HG03060 (cell line): ENCODE data around the gene BBOX1.

Experiments
- ATAC-seq: cut with Tn5 transposase; IDR thresholded peaks from one replicate; pipeline ENCODE4 v1.9.1; 2021; ENCODE audit warnings: low read depth, moderate number of reproducible peaks; ENCODE audit not compliant: unreplicated experiment

Gene BBOX1

DNA sequence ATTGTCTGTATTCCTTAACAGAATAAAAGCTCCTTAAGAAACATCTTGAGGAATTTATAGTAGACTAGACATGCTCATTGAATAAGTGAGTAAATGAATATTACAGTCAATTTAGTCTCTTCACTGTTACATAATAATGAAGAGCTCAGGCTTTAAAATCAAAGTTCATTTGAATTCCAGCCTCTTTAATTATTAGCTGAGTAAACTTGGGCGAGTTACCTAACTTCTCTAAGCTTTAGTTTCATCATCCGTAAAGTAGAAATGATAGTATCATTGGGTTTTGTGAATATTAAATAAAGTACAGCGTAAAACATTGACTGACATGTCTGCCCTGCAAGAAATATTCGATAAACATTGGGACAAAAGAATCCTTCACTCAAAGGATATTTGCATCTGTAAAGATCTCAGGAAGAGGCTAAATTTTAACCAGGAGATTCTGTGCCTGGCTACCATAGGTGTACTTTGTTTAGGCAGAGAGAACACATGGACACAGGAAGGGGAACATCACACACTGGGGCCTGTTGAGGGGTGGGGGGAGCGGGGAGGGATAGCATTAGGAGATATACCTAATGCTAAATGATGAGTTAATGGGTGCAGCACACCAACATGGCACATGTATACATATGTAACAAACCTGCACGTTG is 15.2 kb upstream of the BBOX1 start:
- ATAC-seq, result no peak

DNA sequence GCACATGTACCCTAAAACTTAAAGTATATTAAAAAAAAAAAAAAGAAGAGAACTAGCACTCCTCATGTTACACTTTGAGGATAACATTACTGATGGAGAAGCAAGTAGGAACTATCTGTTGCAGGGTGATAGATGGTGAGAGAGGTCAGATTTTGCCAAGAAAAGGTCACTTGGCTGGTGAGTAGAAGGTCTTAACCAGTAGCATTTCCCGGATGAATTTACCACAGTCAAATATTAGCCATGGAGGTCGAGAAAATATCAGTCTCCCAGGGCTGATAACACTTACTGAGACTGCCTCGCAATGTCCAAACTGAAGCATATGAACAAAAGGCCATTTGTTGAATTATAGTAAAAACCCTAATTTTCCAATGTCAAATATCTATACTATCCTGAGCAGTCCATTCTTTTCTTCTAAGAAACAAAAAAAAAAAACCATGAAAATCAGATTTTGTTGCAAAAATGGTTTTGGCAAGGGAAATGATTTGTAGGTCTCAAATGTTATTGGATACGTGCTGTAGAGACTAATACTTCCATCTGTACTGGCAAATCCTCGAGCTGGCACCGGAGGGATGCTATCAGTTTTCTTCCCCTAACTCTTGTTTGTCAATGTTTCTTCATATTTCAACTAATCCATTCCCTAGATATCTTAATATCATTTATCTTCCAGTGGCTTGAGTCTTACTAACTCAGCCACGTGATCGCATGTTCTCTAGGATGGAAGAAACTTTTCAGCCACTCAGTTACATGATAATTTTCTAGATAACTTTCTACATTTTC is 14.5 kb upstream of the BBOX1 start:
- ATAC-seq, result no peak

DNA sequence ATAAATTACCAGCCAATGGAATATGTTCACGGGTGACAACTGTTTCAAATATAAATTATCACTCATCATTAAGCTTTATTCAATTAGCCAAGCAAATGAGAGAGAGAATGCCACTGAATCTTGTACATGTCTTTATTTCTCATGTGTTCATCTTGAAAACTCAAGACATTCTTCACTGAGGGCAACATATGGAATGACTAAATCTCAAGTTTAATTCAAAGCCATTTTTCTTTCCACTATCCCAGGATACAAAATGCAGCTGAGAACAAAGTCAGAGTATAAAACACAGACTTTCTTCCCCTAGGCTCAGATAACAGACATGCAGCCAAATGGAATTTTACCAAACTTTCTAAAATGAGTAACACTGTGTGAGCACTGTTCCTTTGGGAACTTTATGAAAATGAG is 12.1 kb upstream of the BBOX1 start:
- no peak for ATAC-seq

DNA sequence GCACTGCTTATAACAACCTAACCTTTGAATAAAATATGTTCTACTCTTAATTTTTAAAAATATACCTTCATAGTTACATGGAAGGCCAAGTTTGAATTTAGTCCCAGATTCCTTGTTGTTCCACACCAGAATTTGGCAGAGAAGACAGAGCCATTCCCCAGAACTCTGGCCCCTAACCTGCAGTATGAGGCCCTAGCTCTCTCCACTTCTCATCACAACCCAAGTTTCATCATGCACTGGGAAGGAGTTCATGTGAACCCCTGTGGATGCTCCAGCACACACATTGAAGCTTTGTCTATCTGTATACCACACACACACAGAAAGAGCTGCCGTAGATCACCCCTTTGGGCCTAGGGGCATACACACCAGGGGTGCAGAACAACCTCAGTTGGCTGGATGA is 10.6 kb upstream of the BBOX1 start:
- no peak for ATAC-seq

DNA sequence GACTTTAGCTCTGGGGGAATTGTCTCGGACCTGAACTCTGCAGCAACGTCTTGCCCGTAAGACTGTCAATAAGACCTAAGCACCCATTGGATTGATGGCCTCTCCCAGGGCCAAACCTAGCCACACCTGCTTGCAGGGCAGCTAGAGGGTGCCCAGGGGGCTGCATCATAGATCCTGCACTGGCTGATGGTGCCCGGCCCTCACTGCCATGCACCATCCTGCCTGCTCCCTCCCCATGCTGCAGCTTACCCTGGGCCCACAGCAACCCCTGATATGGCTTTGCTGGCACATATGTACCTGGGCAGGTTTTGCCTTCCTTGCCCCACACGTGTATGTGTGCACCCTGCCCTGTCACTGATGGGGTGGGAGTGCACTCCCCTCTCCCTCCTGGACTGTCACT is 8.9 kb upstream of the BBOX1 start:
- no peak for ATAC-seq

DNA sequence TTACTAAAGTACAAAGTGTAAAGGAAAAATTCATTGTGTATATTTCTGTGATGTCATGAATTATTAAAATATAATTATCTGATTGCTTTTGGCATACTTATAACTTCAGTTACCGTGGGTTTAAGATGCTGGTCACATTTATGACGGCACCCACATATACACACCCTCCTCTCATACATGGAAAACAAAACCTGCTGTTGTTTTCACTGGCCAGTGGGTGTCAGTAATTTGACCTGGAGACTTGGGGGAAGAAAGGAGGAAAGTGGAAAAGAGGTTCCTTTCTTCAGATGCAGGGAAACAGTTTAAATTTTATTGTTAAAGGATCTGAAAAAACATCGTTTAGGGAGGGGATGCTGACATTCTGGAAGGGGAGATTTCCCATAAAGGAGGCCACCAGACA is 742 bp upstream of the BBOX1 start:
- no peak for ATAC-seq

DNA sequence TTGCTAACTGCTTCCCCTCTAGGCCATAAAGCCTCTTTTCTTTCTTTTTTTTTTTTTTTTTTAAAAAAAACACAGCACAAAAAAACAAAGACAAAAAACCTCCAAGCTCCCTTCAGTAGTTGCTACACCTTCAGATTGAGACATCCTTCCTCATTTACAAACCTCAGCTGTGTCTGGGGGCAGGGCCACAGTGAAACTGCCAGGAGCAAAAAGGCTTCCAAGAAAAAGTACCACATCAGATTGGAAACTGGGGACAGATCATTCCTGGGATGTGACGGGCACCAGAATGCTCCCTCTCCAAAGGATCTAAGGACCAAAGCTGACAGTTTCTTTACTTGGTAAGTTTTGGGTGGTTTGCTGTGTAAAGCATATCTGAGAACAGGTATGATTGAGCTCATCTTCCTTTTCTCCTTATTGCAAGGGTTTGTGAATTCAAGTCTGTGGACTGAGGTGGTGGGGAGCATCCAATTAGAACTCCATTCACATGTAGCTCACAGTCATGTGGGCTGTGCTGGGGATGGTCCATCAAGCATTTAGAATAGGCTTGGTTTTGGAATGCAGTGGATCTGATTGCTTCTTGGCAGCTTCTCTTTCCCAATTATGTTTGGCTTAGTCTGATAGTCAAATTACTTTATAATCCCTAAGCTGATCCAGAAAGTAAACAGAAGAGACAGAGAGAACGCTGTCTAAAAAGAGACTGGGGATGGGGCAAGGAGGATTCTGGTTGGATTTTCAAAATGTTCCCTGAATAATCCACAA is 705 bp downstream of the BBOX1 start:
- ATAC-seq, result no peak

DNA sequence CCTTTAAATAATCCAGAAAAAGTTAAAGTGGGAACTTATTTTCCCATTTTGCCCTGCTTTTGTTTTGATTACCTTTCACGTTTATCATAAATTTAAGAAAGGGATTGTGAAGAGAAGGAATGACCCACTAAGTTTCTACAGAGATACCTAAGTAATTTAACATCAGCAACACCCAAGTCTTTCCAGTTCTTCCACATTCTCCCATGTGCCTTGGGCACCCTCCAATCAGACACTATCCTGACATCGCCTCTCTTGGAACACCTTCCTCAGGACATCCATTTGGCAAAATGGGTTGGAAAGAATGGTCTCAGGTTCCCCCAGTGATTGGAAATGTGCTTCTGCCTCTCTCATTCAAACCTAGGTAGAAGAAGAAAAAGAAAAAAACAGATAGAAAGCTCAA is 6.3 kb downstream of the BBOX1 start:
- no peak for ATAC-seq

DNA sequence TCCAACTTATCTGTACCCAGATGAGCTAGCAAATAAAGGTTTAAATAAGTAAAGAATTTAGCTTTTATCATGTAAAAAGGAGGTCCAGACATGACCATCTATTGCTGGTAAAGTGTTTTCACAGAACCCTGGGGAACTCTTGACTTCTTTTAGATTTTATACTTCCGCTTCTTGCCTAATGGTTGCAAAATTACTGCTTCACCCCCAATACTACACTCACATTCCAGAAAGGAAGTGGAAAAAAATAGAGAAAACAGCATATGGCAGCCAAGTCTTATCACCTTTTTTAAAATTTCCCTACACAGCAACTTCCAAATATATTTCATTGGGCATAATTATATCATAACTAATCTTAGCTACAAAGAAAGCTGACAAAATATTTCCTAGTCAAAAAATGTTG is 12.1 kb downstream of the BBOX1 start:
- ATAC-seq, result no peak

DNA sequence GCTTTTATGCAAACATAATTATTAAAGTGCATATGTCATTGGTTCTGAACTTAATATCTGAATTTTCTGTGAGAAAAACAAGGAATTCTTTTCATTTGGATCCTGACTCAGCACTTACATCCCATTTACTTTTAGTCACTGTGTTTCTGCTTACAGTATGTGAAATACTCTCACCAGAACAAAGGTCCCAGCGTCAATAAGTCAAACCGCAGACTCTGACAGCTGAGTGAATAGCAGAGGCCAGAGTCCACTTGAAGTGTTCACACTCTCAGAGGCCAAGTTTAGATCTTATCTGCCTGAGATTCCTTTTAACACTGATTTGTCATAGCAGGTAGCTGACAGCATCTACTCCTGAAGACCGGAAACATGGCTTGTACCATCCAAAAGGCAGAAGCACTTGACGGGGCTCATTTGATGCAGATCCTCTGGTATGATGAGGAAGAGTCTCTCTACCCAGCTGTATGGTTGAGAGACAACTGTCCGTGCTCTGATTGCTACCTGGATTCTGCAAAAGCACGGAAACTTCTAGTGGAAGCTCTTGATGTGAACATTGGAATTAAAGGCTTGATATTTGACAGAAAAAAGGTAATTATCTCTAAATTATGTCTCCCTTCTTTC is 14.6 kb downstream of the BBOX1 start:
- ATAC-seq, result no peak

DNA sequence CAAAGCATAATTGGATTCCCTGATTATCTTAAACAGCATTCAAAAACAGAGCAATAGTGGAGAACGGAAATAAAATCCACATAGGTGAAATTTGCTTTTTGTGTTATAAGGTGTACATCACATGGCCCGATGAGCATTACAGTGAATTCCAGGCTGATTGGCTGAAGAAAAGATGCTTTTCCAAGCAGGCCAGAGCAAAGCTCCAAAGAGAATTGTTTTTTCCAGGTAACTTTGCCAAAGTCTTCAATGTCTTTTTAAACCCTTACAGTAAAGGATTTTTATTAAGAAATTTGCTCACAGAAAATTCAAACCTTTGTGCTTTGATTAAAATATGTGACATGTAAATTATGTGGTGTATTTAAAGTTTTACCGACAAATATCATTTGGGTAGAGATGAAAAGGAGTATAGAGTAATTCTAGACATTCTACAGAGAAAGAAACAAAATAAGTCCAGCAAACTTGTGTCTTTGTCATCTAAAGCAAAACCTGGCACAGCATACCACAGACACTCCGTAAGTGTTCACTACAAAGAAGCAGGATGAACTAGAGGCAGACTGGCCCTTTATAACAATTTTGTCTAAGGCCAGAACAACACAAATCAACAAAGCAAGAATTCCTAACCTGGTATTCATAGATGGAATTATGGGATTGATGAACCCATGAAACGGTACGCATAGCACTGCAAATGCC is 16.6 kb downstream of the BBOX1 start:
- no peak for ATAC-seq

DNA sequence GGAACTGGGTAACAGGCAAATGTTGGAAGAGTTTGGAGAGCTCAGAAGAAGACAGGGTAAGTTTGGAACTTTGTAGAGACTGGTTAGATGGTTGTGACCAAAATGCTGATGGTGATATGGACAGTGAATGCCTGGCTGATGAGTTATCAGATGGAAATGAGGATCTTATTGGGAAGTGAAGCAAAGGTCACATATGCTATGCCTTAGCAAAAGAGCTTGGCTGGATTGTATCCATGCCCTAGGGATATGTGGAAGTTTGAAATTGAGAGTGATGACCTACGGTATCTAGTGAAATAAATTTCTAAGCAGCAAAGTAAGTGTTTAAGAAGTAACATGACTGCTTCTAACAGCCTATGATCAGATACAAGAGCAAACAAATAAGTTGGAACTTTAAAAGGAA is 17.8 kb downstream of the BBOX1 start:
- no peak for ATAC-seq

DNA sequence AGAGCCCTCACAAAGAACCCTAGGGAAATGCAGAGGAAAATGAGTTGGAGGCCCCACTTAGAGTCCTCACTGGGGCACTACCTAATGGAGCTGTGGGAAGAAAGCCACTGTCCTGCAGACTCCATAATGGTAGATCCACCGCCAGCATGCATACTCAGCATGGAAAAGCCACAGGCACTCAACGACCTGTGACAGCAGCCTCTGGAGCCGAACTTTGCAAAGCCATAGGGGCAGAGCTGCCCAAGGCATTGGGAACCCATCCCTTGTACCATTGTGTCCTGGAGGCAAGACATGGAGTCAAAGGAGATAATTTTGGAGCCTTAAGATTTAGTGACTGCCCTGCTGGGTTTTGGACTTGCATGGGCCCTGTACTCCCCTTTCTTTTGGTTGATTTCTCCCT is 18.8 kb downstream of the BBOX1 start:
- no peak for ATAC-seq

DNA sequence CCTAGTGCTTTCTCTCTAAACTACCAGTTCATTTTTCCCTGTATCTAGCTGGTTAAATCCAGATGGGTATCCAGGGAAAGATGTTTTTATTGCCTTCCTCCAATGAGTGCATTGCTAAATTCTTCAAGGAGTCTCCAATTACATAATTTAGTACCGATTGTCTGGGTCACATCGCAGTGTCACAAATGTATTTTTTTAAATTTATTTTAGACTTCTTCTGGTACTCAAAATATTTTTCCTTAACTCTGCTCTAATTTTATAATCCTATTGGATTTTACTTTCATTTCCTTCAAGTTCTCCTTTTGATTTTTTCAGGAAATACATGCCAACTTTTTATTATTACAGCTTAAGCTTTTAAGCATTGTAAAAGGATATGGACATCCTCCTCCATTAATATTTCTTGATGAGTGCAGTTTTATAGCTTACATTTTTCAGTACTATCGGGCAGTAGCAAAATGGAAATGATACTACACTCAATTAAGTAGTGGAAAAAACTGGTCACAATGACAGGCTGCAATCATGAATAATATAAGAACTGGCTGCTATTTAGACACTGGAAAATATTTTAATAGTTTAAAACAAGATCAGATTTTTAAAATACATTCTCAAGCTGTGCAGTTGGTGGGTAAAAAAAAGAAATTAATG is 20.3 kb downstream of the BBOX1 start:
- ATAC-seq, result no peak

DNA sequence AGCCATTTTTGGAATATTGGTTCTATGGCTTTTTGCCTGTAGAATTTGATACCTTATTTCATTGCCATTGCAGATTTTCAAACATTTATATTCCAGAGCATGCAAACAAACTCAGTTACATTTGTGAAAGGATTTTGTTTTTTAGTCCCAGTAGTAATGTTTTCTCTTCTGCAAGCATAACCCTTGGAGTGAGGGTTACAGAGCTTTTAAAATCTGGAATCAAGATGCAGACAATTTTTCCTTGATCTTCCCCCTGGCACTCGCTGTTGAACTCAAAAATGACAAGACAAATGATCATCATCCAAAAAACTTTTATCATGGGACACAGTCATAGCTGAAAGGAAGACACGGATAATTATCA is 20.8 kb downstream of the BBOX1 start:
- ATAC-seq, result no peak

DNA sequence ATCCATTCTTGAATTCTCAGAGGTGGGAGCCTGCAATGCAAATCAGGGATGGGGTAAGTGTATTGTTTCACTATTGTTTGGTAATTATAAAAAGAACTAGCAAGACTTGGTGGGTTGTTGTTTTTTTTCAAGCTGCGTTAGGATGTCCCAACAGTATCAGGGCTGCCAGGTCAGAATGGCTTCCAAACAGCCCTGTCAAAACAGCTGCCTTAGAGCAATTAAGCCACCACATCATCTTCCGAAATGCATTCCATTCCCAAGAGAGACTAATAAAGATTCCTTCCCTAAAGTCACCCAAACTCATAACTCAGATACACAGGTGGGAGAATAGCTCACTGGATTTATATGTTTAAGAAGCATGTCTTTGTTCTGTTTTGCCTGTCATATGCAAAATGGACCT is 23.5 kb downstream of the BBOX1 start:
- ATAC-seq, result no peak

DNA sequence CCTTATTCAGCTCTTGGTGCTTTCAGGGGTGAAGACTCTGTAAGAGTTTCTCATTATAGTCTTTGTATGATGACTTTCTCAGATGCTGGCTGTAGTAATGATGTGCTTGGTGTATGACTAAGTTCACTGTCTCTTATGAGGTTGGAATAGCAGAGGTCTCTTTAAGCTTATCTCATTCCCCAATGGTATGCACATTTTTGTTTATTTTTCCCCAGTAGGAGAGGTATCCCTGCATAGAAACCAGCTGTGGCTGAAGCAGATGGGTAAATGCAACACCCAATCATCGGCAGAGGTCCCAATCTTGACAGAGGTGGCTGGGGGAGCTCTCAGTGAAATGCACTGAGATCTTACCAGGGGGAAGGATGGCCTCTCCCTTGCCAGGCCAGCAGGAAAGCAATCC is 34.6 kb downstream of the BBOX1 start:
- no peak for ATAC-seq

DNA sequence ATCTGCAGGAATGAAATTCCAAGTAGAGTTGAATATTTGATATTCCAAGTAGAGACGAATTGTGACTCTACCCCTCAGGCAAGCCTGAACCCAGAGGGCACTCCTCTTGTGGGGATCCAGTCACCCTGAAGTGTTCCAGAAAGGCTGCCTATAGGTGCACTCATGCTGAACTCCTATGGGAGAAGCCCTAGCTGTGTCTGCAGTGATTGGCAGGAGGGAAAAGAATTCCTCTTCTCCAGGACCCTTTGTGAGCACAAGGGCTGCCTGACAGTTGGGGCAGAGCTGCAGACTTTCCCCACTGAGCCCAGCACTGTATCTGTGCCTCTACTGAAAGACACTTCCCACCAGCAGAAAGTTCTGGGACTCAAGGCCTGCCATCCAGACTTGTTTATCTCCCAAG is 35.0 kb downstream of the BBOX1 start:
- ATAC-seq, result no peak

DNA sequence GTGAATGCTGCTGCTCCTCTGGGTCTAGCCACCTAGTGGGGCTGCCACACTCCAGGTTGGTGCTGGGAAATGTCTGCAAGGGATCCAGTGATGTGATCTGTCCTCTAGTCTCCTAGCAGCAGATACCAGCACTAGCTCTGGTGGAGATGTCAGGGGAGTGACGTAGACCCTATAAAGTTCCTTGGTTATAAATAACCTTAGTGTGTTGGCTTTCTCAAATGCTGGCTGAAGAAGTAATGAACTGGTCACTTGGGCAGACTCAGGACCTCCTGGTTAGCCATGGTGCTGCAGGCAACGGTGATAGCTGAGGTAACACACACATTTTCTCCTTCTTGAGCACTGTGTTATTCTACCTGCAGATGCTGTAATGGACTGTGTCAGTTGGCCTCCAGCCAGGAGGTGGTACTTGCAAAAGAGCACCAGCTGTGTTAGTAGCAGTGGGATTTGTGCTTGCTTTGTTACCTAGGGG is 35.5 kb downstream of the BBOX1 start:
- no peak for ATAC-seq

DNA sequence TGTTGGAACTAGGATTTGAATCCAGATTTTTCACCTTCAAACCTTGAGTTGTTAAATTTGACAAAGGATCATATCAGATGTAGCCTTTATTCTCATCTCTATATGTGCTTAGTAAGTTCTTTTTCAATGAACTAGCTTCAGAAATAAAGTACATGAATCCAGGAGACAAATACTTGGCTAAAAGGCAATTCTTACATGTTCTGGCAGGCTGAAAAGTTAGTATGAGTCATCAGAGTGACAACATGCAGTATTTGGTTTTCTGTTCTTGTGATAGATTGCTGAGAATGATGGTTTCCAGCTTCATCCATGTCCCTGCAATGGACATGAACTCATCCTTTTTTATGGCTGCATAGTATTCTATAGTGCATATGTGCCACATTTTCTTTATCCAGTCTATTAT is 40.4 kb downstream of the BBOX1 start:
- no peak for ATAC-seq
